GM12891 (cell line): Measurements from ENCODE around the gene ZNF292.

Experiments used
- POLR2A ChIP-seq: IDR thresholded peaks from 2 replicates; pipeline ENCODE4 v1.6.1; 2011; ENCODE audit warnings: low read depth, low read length, control low read depth
- POLR2AphosphoS5 ChIP-seq: IDR thresholded peaks from 2 replicates; pipeline ENCODE4 v1.6.1; 2011; ENCODE audit warnings: low read depth, low read length, control low read depth
- SPI1 ChIP-seq: IDR thresholded peaks from 2 replicates; pipeline ENCODE4 v1.6.1; 2011; ENCODE audit warnings: low read depth, low read length, control low read depth
- TAF1 ChIP-seq: IDR thresholded peaks from 2 replicates; pipeline ENCODE4 v1.6.1; 2011; ENCODE audit warnings: low read depth, low read length, control low read depth

DNA sequence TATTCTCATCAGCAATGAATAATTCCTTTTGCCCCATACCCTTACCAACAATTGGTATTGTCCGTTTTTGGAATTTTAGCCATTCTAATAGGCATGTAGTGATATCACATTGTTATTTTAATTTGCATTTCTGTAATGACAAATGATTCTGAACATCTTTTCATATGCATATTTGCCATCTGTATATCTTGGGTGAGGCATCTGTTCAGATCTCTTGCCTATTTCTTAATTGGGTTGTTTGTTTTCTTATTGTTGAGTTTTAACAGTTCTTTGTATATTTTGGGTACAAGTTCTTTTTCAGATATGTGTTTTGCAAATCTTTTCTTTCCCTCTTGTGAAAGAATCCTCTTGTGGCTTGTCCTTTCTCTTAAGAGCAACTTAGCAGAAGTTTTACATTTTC is 69.6 kb downstream of the ZNF292 start:
- no peak for TF ChIP-seq POLR2AphosphoS5
- TF ChIP-seq POLR2A, result no peak
- TF ChIP-seq SPI1, result no peak
- TF ChIP-seq TAF1, result no peak
